Endothelial cell of umbilical vein (primary cell): ENCODE measurements around the gene PCDHA5. TPM values are rescaled to one million over a fixed set of nuclear protein-coding genes. Genes with fewer than 3 reads are reported as not detected.
A peak's percentile ranks its signal among the peaks of the same experiment; 100 is the strongest.

ENCODE experiments used
- BruUV-seq: library from RNA; stranded (reverse); fragments of 400-500 nt; replicated peaks from 2 replicates; lab custom pipeline; 2021; lab: Mats Ljungman, UMichigan
- CTCF ChIA-PET: fragments of 300-600, 350-600 bp; sonication (Branson Sonifier 250); formaldehyde crosslinking; loops from one replicate; lab custom pipeline; 2021; ENCODE audit warnings: antibody characterized with exemption, inconsistent platforms; lab: Charles Lee
- POLR2A ChIA-PET: fragments of 300-600, 350-600 bp; sonication (Branson Sonifier 250); formaldehyde crosslinking; loops from one replicate; lab custom pipeline; 2021; ENCODE audit warnings: antibody characterized with exemption, inconsistent platforms; lab: Charles Lee
- DNase-seq: peaks from one replicate; pipeline ENCODE4 v3.0.0-alpha.2; 2011; ENCODE audit warnings: low read depth, low spot score
- FAIRE-seq: peaks from 2 replicates; lab custom pipeline; 2011; peaks lifted over from hg19 to GRCh38; lab: Jason Lieb, UNC
- H2AFZ ChIP-seq: 2 replicates; pipeline ENCODE4 v1.6.0; 2012; ENCODE audit warnings: low read depth, low read length, control low read depth, inconsistent platforms
- H3K27ac ChIP-seq: 2 replicates; pipeline ENCODE4 v1.5.1; 2011; ENCODE audit warnings: low read depth, mild to moderate bottlenecking, control low read depth, low read length, moderate library complexity; ENCODE audit not compliant: insufficient read depth
- H3K27me3 ChIP-seq, 2 experiments: 2 replicates each; pipeline versions ENCODE4 v1.6.0 to v1.6.1; 2011; ENCODE audit warnings: low read length in 2 of 2, mixed read lengths in 1 of 2; ENCODE audit not compliant: control insufficient read depth in 2 of 2, insufficient read depth in 2 of 2
- H3K36me3 ChIP-seq, 2 experiments: 2 replicates in 1 of 2; 3 replicates in 1 of 2; pipeline ENCODE4 v1.5.1; 2011; ENCODE audit warnings: low read length in 2 of 2, mild to moderate bottlenecking in 1 of 2, moderate library complexity in 1 of 2; ENCODE audit not compliant: control insufficient read depth in 2 of 2, insufficient read depth in 2 of 2; ENCODE audit errors: extremely low read depth in 1 of 2
- H3K4me1 ChIP-seq: 3 replicates; pipeline ENCODE4 v1.5.1; 2011; ENCODE audit warnings: mild to moderate bottlenecking, low read length; ENCODE audit not compliant: control insufficient read depth, insufficient read depth; ENCODE audit errors: extremely low read depth
- H3K4me2 ChIP-seq: 2 replicates; pipeline ENCODE4 v1.6.1; 2011; ENCODE audit warnings: low read length, control low read depth, mixed read lengths; ENCODE audit not compliant: insufficient read depth
- H3K4me3 ChIP-seq, 3 experiments: fragments of 200-600 bp in 1 of 3; sonication (generic), shearing (Covaris generic) in 1 of 3; replicated peaks in 1 of 3; 2 replicates each; pipeline ENCODE4 v1.5.1; 2011 to 2016; ENCODE audit warnings: control low read depth in 3 of 3, low read length in 3 of 3, mild to moderate bottlenecking in 2 of 3, inconsistent platforms in 1 of 3, low read depth in 1 of 3, moderate library complexity in 1 of 3; ENCODE audit not compliant: insufficient read depth in 1 of 3
- H3K79me2 ChIP-seq: 2 replicates; pipeline ENCODE4 v1.6.0; 2012; ENCODE audit warnings: low read length, inconsistent platforms; ENCODE audit not compliant: control insufficient read depth, insufficient read depth
- H3K9ac ChIP-seq: replicated peaks from 2 replicates; pipeline ENCODE3; 2011; ENCODE audit warnings: low read length, control low read depth; ENCODE audit not compliant: insufficient read depth; ENCODE audit errors: extremely low read depth
- H3K9me1 ChIP-seq: replicated peaks from 3 replicates; pipeline ENCODE4 v1.6.0; 2011; ENCODE audit warnings: mild to moderate bottlenecking, low read length; ENCODE audit not compliant: control insufficient read depth, insufficient read depth; ENCODE audit errors: extremely low read depth
- H3K9me3 ChIP-seq: replicated peaks from 2 replicates; pipeline ENCODE4 v1.5.1; 2012; ENCODE audit warnings: low read length, inconsistent platforms; ENCODE audit not compliant: control insufficient read depth, insufficient read depth
- H4K20me1 ChIP-seq: replicated peaks from 2 replicates; pipeline ENCODE3; 2011; ENCODE audit warnings: mild to moderate bottlenecking, low read length; ENCODE audit not compliant: control insufficient read depth, insufficient read depth; ENCODE audit errors: extremely low read depth
- EZH2 ChIP-seq: IDR thresholded peaks from 2 replicates; pipeline ENCODE4 v1.6.1; 2012; ENCODE audit warnings: borderline replicate concordance, low read depth, mild to moderate bottlenecking, moderate library complexity, low read length, inconsistent platforms; ENCODE audit not compliant: severe bottlenecking
- FOS ChIP-seq: IDR thresholded peaks from 2 replicates; pipeline ENCODE4 v1.6.1; 2011; ENCODE audit warnings: mild to moderate bottlenecking, low read length, moderate library complexity, borderline replicate concordance; ENCODE audit not compliant: insufficient read depth
- GATA2 ChIP-seq: IDR thresholded peaks from 2 replicates; pipeline ENCODE4 v1.7.0; 2011; ENCODE audit warnings: low read depth, mild to moderate bottlenecking, moderate library complexity, mixed read lengths, low read length; ENCODE audit not compliant: insufficient read length, insufficient read depth
- JUN ChIP-seq: IDR thresholded peaks from 2 replicates; pipeline ENCODE4 v1.6.1; 2011; ENCODE audit warnings: borderline replicate concordance, low read depth; ENCODE audit not compliant: insufficient read length, insufficient read depth
- MYC ChIP-seq: IDR thresholded peaks from one replicate; pipeline ENCODE4 v1.6.1; 2011; ENCODE audit warnings: mild to moderate bottlenecking, low read depth, low read length
- POLR2A ChIP-seq: IDR thresholded peaks from 2 replicates; pipeline ENCODE4 v1.6.1; 2012; ENCODE audit warnings: low read depth, mild to moderate bottlenecking, control low read depth, low read length
- POLR2AphosphoS5 ChIP-seq: IDR thresholded peaks from 2 replicates; pipeline ENCODE4 v1.6.1; 2012; ENCODE audit warnings: low read depth, mild to moderate bottlenecking, control low read depth, low read length, moderate library complexity; ENCODE audit not compliant: insufficient read depth
- dilution Hi-C: fragments of 300-500 bp; cut with MboI; formaldehyde crosslinking; loops from one replicate; pipeline ENCODE4 v1.15.0; 2019; ENCODE audit warnings: low sequenced_read_pairs; ENCODE audit not compliant: extremely low pct_ligation_motif_present
- intact Hi-C: fragments of 100-400 bp; cut with micrococcal nuclease; formaldehyde crosslinking; loops from one replicate; pipeline ENCODE4 v1.10.0; 2022
- polyA plus RNA-seq, 4 experiments: library from polyadenylated mRNA; depleted of rRNA in 3 of 4; stranded (reverse) in 3 of 4; unstranded in 1 of 4; fragments of >200 nt; gene quantifications; 2 replicates each; pipeline versions ENCODE4 v1.2.1 to v1.2.3, GENCODE V29; 2011 to 2012; ENCODE audit warnings: missing spikeins in 1 of 4
- total RNA-seq: library from RNA; stranded (reverse); gene quantifications from 2 replicates; pipeline ENCODE4 v1.2.3, GENCODE V29; 2021
- TF ChIP-seq, protein P1 (sequence below): IDR thresholded peaks from 2 replicates; pipeline ENCODE4 v1.6.1; 2011; ENCODE audit not compliant: insufficient read depth, insufficient read length
- TF ChIP-seq, protein P2 (sequence below), 2 donors: IDR thresholded peaks; 1 replicate in 1 of 2; 2 replicates in 1 of 2; pipeline ENCODE4 v1.5.1; 2011; ENCODE audit warnings: low read length in 2 of 2, mild to moderate bottlenecking in 2 of 2, moderate library complexity in 2 of 2, control low read depth in 1 of 2, inconsistent platforms in 1 of 2, low read depth in 1 of 2; ENCODE audit not compliant: insufficient read depth in 1 of 2; ENCODE audit errors: extremely low read depth in 1 of 2

PCDHA5 gene
- total and polyA plus RNA-seq, 2 donors (not counting 3 experiments of a cell fraction or from before 2014, with no cell fraction given) = not detected

DNA sequence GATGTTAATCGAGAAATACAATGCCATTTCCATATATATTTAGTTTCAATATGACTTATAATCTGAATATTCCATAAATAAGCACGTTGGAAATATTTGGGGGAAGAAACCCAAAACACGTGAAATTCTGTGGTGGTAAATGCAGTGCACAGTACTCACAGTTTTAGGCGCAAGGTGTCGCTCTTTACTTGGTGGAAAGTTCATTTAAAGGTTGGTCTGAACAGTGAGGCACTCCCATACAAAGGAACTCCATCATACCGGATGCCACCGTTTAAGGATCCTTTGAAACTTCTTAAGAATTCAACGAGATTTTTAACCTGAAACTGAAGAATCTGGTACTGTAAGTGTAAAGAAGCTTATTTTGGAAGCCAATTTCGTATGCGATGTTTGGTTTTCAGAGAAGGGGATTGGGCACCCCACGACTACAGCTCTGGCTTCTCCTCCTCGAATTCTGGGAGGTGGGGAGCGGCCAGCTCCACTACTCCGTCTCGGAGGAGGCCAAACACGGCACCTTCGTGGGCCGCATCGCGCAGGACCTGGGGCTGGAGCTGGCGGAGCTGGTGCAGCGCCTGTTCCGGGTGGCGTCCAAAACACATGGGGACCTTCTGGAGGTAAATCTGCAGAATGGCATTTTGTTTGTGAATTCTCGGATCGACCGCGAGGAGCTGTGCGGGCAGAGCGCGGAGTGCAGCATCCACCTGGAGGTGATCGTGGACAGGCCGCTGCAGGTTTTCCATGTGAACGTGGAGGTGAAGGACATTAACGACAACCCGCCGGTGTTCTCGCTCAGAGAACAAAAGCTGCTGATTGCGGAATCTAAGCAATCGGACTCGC lies 47.5 kb downstream of the PCDHA5 start, which contains the start of gene PCDHA11:
PCDHA11 (plus strand) TSS at position 237 of the 834 bp plus-strand sequence; CDS start at position 384, 147 bp downstream.
- Histone ChIP-seq H4K20me1 (no peaks in the 10 kb centered on the region), H3K79me2 (no peaks in the 10 kb centered on the region), H3K4me1 (no peaks in the 10 kb centered on the region), H3K4me2 (no peak within 1 kb of the TSS), H3K27me3 (no peaks in the 10 kb centered on the region), H3K27ac (no peak within 1 kb of the TSS), H3K9me3 (no peaks in the 10 kb centered on the region), H3K9me1 (no peaks in the 10 kb centered on the region), H3K9ac (no peak within 1 kb of the TSS), H3K36me3 (no peaks in the 10 kb centered on the region), H2AFZ (no peak within 1 kb of the TSS), H3K4me3 (no peak within 1 kb of the TSS)
- ChIA-PET CTCF (interaction anchor here (0.7 to 1.8 kb wide), 7 partner anchors 12 to 461 kb away, joined by 3 to 9 read pairs (median 4); partner anchors contain the start of gene PCDHGA1), POLR2A (no interaction called here)
- TF ChIP-seq, protein P1, sequence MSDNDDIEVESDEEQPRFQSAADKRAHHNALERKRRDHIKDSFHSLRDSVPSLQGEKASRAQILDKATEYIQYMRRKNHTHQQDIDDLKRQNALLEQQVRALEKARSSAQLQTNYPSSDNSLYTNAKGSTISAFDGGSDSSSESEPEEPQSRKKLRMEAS = no peak
- TF ChIP-seq, protein P2, sequence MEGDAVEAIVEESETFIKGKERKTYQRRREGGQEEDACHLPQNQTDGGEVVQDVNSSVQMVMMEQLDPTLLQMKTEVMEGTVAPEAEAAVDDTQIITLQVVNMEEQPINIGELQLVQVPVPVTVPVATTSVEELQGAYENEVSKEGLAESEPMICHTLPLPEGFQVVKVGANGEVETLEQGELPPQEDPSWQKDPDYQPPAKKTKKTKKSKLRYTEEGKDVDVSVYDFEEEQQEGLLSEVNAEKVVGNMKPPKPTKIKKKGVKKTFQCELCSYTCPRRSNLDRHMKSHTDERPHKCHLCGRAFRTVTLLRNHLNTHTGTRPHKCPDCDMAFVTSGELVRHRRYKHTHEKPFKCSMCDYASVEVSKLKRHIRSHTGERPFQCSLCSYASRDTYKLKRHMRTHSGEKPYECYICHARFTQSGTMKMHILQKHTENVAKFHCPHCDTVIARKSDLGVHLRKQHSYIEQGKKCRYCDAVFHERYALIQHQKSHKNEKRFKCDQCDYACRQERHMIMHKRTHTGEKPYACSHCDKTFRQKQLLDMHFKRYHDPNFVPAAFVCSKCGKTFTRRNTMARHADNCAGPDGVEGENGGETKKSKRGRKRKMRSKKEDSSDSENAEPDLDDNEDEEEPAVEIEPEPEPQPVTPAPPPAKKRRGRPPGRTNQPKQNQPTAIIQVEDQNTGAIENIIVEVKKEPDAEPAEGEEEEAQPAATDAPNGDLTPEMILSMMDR (IDR thresholded peaks at IDR 0.05; ENCODE audit: extremely low read depth in 1 of 2, insufficient read depth in 1 of 2, low read depth in 1 of 2, low read length in 2 of 2) = peak in 1 of 2 donors; percentile 9
- peak; percentile 12 for DNase-seq
- intact Hi-C loops (loop anchor here (1.0 kb wide), 1 partner anchor 172 kb away; no protein-coding TSS in a partner anchor), dilution Hi-C loops (no loop called here)
- no peak for FAIRE-seq
- BruUV-seq = no TSS peak

DNA sequence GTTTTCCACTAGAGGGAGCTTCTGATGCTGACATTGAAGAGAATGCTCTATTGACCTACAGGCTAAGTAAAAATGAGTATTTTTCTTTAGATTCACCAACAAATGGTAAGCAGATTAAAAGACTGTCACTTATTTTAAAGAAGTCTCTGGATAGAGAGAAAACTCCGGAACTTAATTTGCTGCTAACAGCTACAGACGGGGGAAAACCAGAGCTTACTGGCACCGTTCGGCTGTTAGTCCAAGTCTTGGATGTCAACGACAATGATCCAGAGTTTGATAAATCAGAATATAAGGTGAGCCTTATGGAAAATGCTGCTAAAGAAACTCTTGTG lies 48.1 kb downstream of the PCDHA5 start:
- no peaks in the 10 kb centered on the region for H3K79me2 ChIP-seq
- intact Hi-C loops = no loop called here
- H3K27me3 ChIP-seq = no peaks in the 10 kb centered on the region
- FAIRE-seq (no peak), DNase-seq (no peak)
- POLR2A ChIA-PET = no interaction called here
- H3K9me1 ChIP-seq = no peaks in the 10 kb centered on the region
- no peaks in the 10 kb centered on the region for H3K36me3 ChIP-seq
- TF ChIP-seq FOS (no peak), EZH2 (no peak), JUN (no peak), POLR2AphosphoS5 (no peak), POLR2A (no peak), GATA2 (no peak), MYC (no peak)
- TF ChIP-seq, protein P1 = no peak
- TF ChIP-seq, protein P2 (IDR thresholded peaks at IDR 0.05; ENCODE audit: extremely low read depth in 1 of 2, insufficient read depth in 1 of 2, low read depth in 1 of 2, low read length in 2 of 2) = no peak
- no peaks in the 10 kb centered on the region for H3K9me3 ChIP-seq
- H3K4me3 ChIP-seq = no peak overlapping the region
- dilution Hi-C loops = no loop called here
- H3K4me2 ChIP-seq = no peak overlapping the region
- CTCF ChIA-PET = interaction anchor here (0.7 to 1.8 kb wide), 7 partner anchors 13 to 461 kb away, joined by 3 to 9 read pairs (median 4); partner anchors contain the start of gene PCDHGA1
- no peak overlapping the region for H3K9ac ChIP-seq
- BruUV-seq = no TSS peak
- H2AFZ ChIP-seq = no peak overlapping the region
- H3K27ac ChIP-seq = no peak overlapping the region
- H3K4me1 ChIP-seq = no peaks in the 10 kb centered on the region
- no peaks in the 10 kb centered on the region for H4K20me1 ChIP-seq
